H1 (cell line): ENCODE results near the gene MAP3K6. TPM values are rescaled to one million over a fixed set of nuclear protein-coding genes. Genes with fewer than 3 reads are reported as not detected.

Source experiments
- EGR1 ChIP-seq: IDR thresholded peaks from 2 replicates; pipeline ENCODE4 v1.6.1; 2011; ENCODE audit warnings: low read depth, low read length, borderline replicate concordance
- KDM1A ChIP-seq: fragments of 200-600, 300-600 bp; sonication (generic); IDR thresholded peaks from 2 replicates; pipeline ENCODE4 v1.7.1; 2016; ENCODE audit warnings: mild to moderate bottlenecking, low read length, borderline replicate concordance
- KDM4A ChIP-seq: IDR thresholded peaks from one replicate; pipeline ENCODE4 v1.7.1; 2012; ENCODE audit warnings: low read depth, mild to moderate bottlenecking, moderate library complexity, low read length, inconsistent platforms; ENCODE audit not compliant: severe bottlenecking
- PHF8 ChIP-seq: fragments of 200-600 bp; sonication (generic); conservative IDR thresholded peaks from 2 replicates; pipeline ENCODE4 v1.7.1; 2012; ENCODE audit warnings: low read depth, mild to moderate bottlenecking, inconsistent platforms, low read length, moderate library complexity
- RFX5 ChIP-seq: IDR thresholded peaks from 2 replicates; pipeline ENCODE4 v1.6.1; 2011; ENCODE audit warnings: low read depth, low read length, improper control_type of control experiment, borderline replicate concordance
- RXRA ChIP-seq: IDR thresholded peaks from 2 replicates; pipeline ENCODE4 v1.6.1; 2011; ENCODE audit warnings: low read depth, mild to moderate bottlenecking, low read length, moderate library complexity; ENCODE audit not compliant: insufficient read depth
- SP2 ChIP-seq: IDR thresholded peaks from 2 replicates; pipeline ENCODE4 v1.6.1; 2012; ENCODE audit warnings: mild to moderate bottlenecking, low read length, inconsistent platforms
- YY1 ChIP-seq: IDR thresholded peaks from 2 replicates; pipeline ENCODE4 v1.6.1; 2011; ENCODE audit warnings: low read depth, mild to moderate bottlenecking, low read length
- polyA plus RNA-seq, 7 experiments: library from polyadenylated mRNA; depleted of rRNA in 3 of 7; stranded (reverse) in 5 of 7; unstranded in 2 of 7; fragments of >200 nt in 5 of 7; fragments of 200-250 nt in 2 of 7; gene quantifications; 1 replicate in 5 of 7; 2 replicates in 1 of 7; 4 replicates in 1 of 7; pipeline versions ENCODE4 v1.2.1 to v1.2.3, GENCODE V29; 2011 to 2013; ENCODE audit warnings: missing spikeins in 2 of 7, mixed read lengths in 2 of 7
- total RNA-seq: library from RNA; stranded (reverse); fragmentation: NEBNext Ultra II Directional; extraction: Animal tissue kit (Norgen Biotek cat#: 25700); gene quantifications from 2 replicates; pipeline ENCODE4 v1.2.1, GENCODE V29; 2021
- TF ChIP-seq, protein P1 (sequence below): fragments of 300-600 bp; sonication (generic); IDR thresholded peaks from 2 replicates; pipeline ENCODE4 v1.7.1; 2012; ENCODE audit warnings: low read length, moderate library complexity, mild to moderate bottlenecking, inconsistent platforms; ENCODE audit not compliant: insufficient replicate concordance

The MAP3K6 gene
- total and polyA plus RNA-seq, 2 of the 8 experiments (the other 6 are each of a cell fraction or from before 2014, with no cell fraction given) = 7.4 to 7.6 TPM

DNA sequence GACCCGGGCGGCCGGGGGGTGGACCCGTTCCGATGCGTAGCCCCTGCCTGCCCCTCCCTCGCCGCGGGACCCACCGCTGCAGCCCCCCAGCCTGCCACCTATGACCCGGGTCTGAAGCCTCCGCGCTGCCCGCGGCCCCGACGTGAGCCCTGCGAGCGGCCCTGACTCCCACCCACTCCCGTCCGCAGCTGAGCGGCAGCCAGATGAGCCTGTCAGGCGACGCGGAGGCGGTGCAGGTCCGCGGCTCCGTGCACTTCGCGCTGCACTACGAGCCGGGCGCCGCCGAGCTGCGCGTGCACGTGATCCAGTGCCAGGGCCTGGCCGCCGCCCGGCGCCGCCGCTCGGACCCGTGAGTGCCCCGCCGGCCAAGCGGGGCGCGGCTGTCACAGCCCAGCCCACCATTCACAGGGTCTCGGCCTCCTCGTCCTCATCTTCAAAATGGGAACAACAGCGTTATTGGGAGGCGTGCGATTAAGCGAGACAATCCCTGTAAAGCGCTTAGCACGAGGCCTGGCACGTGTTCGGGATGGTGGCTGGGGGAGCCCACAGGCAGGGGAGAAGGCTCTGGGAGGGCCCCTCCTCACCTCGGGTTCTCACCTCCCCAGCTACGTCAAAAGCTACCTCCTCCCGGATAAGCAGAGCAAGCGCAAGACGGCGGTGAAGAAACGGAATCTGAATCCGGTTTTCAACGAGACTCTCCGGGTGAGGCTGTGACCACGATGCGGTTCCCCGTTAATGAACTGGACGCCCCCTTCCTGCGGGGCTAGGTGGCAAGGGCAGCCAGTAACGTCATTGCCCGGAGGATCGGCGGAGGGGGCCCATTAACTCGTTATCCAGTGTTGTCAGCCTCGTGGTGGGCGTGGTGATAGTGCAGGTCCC lies 16.7 kb downstream of the MAP3K6 start (continued):
- TF ChIP-seq PHF8 (0 out of 2 replicates have a peak, but pooled peaks have one; percentile 4), RFX5 (no peak), KDM1A (peak; percentile 70; the same call in 1 of the 2 replicates), YY1 (no peak), KDM4A (peak; percentile 29), RXRA (no peak), SP2 (no peak), EGR1 (0 out of 2 replicates have a peak, but pooled peaks have one; percentile 7)
- TF ChIP-seq, protein P1, sequence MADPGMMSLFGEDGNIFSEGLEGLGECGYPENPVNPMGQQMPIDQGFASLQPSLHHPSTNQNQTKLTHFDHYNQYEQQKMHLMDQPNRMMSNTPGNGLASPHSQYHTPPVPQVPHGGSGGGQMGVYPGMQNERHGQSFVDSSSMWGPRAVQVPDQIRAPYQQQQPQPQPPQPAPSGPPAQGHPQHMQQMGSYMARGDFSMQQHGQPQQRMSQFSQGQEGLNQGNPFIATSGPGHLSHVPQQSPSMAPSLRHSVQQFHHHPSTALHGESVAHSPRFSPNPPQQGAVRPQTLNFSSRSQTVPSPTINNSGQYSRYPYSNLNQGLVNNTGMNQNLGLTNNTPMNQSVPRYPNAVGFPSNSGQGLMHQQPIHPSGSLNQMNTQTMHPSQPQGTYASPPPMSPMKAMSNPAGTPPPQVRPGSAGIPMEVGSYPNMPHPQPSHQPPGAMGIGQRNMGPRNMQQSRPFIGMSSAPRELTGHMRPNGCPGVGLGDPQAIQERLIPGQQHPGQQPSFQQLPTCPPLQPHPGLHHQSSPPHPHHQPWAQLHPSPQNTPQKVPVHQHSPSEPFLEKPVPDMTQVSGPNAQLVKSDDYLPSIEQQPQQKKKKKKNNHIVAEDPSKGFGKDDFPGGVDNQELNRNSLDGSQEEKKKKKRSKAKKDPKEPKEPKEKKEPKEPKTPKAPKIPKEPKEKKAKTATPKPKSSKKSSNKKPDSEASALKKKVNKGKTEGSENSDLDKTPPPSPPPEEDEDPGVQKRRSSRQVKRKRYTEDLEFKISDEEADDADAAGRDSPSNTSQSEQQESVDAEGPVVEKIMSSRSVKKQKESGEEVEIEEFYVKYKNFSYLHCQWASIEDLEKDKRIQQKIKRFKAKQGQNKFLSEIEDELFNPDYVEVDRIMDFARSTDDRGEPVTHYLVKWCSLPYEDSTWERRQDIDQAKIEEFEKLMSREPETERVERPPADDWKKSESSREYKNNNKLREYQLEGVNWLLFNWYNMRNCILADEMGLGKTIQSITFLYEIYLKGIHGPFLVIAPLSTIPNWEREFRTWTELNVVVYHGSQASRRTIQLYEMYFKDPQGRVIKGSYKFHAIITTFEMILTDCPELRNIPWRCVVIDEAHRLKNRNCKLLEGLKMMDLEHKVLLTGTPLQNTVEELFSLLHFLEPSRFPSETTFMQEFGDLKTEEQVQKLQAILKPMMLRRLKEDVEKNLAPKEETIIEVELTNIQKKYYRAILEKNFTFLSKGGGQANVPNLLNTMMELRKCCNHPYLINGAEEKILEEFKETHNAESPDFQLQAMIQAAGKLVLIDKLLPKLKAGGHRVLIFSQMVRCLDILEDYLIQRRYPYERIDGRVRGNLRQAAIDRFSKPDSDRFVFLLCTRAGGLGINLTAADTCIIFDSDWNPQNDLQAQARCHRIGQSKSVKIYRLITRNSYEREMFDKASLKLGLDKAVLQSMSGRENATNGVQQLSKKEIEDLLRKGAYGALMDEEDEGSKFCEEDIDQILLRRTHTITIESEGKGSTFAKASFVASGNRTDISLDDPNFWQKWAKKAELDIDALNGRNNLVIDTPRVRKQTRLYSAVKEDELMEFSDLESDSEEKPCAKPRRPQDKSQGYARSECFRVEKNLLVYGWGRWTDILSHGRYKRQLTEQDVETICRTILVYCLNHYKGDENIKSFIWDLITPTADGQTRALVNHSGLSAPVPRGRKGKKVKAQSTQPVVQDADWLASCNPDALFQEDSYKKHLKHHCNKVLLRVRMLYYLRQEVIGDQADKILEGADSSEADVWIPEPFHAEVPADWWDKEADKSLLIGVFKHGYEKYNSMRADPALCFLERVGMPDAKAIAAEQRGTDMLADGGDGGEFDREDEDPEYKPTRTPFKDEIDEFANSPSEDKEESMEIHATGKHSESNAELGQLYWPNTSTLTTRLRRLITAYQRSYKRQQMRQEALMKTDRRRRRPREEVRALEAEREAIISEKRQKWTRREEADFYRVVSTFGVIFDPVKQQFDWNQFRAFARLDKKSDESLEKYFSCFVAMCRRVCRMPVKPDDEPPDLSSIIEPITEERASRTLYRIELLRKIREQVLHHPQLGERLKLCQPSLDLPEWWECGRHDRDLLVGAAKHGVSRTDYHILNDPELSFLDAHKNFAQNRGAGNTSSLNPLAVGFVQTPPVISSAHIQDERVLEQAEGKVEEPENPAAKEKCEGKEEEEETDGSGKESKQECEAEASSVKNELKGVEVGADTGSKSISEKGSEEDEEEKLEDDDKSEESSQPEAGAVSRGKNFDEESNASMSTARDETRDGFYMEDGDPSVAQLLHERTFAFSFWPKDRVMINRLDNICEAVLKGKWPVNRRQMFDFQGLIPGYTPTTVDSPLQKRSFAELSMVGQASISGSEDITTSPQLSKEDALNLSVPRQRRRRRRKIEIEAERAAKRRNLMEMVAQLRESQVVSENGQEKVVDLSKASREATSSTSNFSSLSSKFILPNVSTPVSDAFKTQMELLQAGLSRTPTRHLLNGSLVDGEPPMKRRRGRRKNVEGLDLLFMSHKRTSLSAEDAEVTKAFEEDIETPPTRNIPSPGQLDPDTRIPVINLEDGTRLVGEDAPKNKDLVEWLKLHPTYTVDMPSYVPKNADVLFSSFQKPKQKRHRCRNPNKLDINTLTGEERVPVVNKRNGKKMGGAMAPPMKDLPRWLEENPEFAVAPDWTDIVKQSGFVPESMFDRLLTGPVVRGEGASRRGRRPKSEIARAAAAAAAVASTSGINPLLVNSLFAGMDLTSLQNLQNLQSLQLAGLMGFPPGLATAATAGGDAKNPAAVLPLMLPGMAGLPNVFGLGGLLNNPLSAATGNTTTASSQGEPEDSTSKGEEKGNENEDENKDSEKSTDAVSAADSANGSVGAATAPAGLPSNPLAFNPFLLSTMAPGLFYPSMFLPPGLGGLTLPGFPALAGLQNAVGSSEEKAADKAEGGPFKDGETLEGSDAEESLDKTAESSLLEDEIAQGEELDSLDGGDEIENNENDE = no peak
